GM12891 (cell line): ENCODE measurements around the gene PANX2.

ENCODE experiments used
- DNase-seq: peaks from one replicate; pipeline ENCODE4 v3.0.0; 2011; ENCODE audit warnings: low spot score; ENCODE audit not compliant: insufficient read length
- FAIRE-seq: peaks from 2 replicates; lab custom pipeline; 2011; peaks lifted over from hg19 to GRCh38; lab: Jason Lieb, UNC
- PAX5 ChIP-seq: IDR thresholded peaks from 2 replicates; pipeline ENCODE4 v1.6.1; 2011; ENCODE audit warnings: low read length, moderate library complexity, mild to moderate bottlenecking; ENCODE audit not compliant: insufficient read depth, severe bottlenecking
- POLR2A ChIP-seq: IDR thresholded peaks from 2 replicates; pipeline ENCODE4 v1.6.1; 2011; ENCODE audit warnings: low read depth, low read length, control low read depth
- POLR2AphosphoS5 ChIP-seq: IDR thresholded peaks from 2 replicates; pipeline ENCODE4 v1.6.1; 2011; ENCODE audit warnings: low read depth, low read length, control low read depth
- POU2F2 ChIP-seq: IDR thresholded peaks from 2 replicates; pipeline ENCODE4 v1.6.1; 2011; ENCODE audit warnings: low read depth, mild to moderate bottlenecking, control low read depth, low read length, moderate library complexity
- SPI1 ChIP-seq: IDR thresholded peaks from 2 replicates; pipeline ENCODE4 v1.6.1; 2011; ENCODE audit warnings: low read depth, low read length, control low read depth
- TAF1 ChIP-seq: IDR thresholded peaks from 2 replicates; pipeline ENCODE4 v1.6.1; 2011; ENCODE audit warnings: low read depth, low read length, control low read depth

Gene PANX2

GRCh38 chr22:50192436-50193204, 22.1 kb downstream of the PANX2 start:
- FAIRE-seq (no peak), DNase-seq (no peak)
- TF ChIP-seq SPI1 (peak; percentile 97), TAF1 (peak; percentile 25; the same call in 1 of the 2 replicates), PAX5 (no peak), POLR2A (peak; percentile 70; the same call in 1 of the 2 replicates), POU2F2 (0 out of 2 replicates have a peak, but pooled peaks have one; percentile 42), POLR2AphosphoS5 (peak; percentile 50; the same call in 1 of the 2 replicates)

DNA sequence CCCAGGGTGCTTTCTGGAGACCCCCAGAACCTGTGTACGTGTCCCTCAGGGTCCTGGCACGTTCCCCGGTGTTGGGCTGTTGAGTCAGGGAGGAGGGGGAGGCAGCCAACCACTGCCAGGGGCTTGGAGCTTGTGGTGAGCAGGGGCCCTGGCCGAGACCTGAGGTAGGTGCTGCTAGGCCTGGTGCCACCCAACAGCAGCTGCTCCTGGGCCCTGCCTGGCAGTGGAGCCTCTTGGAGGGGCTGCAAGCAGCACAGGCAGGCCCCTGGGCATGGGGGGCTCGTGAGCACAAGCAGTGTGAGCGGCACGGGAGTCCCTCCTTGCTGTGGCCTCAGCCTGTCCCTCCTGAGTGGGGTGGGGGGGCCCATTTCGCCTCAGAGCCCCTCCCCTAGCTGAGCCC, 23.1 kb downstream of the PANX2 start:
- no peak for TF ChIP-seq TAF1
- no peak for FAIRE-seq
- no peak for DNase-seq

GRCh38 chr22:50194037-50194805, 23.7 kb downstream of the PANX2 start:
- DNase-seq (no peak), FAIRE-seq (peak; percentile 23)
- TF ChIP-seq SPI1 (no peak), POLR2AphosphoS5 (0 out of 2 replicates have a peak, but pooled peaks have one; percentile 38)

DNA sequence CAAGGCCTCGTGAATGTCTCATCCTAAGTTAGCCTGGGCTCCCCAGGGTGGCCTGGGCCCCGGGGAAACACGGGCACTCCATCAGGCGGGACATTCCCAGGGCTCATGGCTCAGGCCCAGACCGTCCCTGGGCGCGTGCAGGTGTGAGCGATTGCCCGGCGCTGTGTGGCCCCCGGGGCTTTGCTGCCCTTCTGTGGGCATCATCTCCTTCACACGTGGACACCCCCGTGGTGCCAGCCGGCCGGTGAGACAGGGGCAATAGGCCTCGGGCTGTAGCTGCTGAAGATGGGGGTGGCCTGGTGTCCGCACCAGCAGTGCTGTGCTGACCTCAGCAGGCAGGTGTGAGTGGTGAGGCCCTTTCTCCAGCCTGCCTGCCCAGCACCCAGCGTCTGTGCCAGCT, 25.7 kb downstream of the PANX2 start:
- TF ChIP-seq POLR2AphosphoS5, result no peak
- TF ChIP-seq POLR2A, result no peak
- TF ChIP-seq POU2F2, result no peak
- no peak for TF ChIP-seq TAF1
- TF ChIP-seq PAX5, result no peak
- no peak for TF ChIP-seq SPI1
- DNase-seq (no peak), FAIRE-seq (no peak)

DNA sequence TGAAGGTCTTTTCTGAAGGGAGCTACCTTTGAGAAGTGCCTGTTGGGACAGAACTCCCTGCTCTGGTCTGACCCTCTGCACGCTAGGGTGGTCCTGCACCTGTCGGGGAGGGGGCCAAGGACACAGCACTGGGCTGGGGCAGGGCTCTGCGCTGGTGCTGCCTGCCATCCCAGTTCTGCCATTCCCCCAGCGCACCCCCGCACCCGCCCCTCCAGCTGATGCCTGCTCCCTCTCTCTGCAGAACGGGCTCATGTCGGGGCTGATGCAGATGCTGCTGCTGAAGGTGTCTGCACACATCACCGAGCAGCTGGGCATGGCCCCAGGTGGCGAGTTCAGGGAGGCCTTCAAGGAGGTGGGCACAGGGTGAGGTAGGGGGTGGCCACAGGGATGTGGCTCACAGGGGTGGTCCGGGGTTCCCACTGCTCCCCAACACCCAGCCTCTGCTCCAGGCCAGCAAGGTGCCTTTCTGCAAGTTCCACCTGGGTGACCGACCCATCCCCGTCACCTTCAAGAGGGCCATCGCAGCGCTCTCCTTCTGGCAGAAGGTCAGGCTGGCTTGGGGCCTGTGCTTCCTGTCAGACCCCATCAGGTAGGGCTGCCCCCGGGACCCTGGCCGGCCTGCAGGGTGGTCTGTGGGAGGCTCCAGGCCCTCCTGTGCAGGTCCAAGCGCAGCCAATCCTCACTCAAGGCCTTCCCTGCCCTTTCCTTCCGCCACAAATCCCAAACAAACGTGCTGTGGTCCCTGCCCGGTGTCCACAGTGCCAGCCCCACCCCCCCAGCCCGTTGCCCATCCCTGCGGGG, 26.7 kb downstream of the PANX2 start:
- FAIRE-seq (no peak), DNase-seq (no peak)
- no peak for TF ChIP-seq TAF1
- peak; percentile 46; the same call in 1 of the 2 replicates for TF ChIP-seq POLR2AphosphoS5

GRCh38 chr22:50197856-50198623, 27.5 kb downstream of the PANX2 start:
- TF ChIP-seq PAX5 (no peak), POLR2A (no peak), SPI1 (no peak), POLR2AphosphoS5 (no peak), POU2F2 (no peak), TAF1 (no peak)
- no peak for DNase-seq
- FAIRE-seq, result no peak

DNA sequence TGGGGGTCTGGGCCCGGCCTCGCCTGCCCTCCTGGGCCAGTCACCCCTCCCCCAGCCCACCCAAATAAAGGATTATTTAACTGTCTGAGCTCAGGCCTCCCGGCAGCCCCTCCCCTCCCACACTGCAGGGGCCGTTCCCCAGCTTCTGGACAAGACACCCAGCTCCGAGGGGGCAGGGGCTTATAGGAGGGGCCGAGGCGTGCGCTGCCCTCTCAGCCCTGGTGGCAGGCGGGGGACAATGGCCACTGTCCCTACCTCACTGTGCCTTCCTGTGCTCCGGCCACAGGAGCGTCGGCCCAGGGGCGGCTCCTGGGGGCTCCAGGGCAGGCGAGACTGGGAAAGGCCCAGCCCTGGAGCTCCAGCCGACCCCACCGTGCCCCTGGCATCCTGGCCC, 28.1 kb downstream of the PANX2 start:
- no peak for TF ChIP-seq PAX5
- no peak for DNase-seq
- no peak for FAIRE-seq

DNA sequence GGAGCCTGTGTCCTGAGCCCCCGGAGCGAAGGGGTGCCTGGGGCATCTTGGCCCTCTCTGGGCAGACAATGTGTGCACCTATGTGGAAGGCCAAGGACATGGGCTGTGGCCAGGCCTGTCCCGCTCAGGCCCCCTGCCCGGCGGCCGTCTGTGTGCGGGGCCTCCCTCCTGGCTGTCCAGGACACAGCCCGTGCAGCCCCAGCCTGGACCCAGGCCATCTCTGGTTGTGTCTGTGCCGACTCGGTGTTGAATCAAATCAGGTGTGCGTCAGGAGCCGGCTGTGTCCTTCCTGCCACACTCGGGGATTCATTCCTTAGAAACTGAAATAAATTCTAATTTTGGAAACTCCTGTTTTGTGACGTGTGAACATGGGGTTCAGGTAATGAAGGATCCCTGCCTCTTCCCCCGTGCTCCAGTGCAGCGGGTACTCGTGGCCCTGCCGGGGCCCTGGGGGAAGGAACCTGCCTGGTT, 28.8 kb downstream of the PANX2 start:
- TF ChIP-seq POLR2A (no peak), PAX5 (no peak), SPI1 (no peak), TAF1 (no peak), POLR2AphosphoS5 (no peak), POU2F2 (no peak)
- no peak for FAIRE-seq

DNA sequence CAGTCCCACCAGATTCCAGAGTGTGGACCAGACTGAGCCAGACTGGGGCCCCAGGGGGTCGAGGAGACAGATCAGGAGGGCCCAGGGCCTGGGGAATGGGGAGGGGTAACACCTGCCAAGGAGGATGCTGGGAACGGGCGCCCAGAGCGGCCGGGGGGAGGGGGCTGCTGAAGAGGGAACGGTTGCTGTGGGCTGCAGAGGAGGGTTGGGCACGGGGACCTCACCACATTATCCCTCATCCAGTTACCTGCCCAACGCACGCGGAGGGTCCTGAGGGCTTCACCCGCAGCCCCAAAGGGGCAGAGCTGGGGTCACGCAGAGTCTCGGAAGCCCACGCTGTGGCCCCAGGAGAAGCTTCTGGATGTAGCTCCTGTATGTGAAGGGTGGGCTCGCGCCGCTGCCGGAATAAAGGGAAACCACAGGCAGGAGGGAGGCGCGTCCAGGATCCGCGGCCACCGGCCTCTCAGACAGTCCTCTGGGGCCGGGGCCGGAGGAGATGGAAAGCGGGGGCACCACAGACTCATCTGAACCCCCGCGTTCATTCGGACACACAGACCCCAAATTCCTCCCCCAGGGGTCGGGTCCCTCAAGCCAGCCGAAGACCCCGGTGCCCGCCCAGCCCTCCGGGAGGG, 29.4 kb downstream of the PANX2 start:
- TF ChIP-seq TAF1, result no peak
- peak; percentile 69; the same call in 1 of the 2 replicates for TF ChIP-seq POLR2AphosphoS5
- no peak for TF ChIP-seq PAX5
- TF ChIP-seq POLR2A, result 0 out of 2 replicates have a peak, but pooled peaks have one; percentile 43
- TF ChIP-seq POU2F2, result 0 out of 2 replicates have a peak, but pooled peaks have one; percentile 16
- no peak for TF ChIP-seq SPI1
- no peak for FAIRE-seq
- no peak for DNase-seq

More for the DNA sequence above, 28.8 kb downstream of the PANX2 start:
- no peak for DNase-seq
